ENCODE measurements around the gene MEIS1.

DNA sequence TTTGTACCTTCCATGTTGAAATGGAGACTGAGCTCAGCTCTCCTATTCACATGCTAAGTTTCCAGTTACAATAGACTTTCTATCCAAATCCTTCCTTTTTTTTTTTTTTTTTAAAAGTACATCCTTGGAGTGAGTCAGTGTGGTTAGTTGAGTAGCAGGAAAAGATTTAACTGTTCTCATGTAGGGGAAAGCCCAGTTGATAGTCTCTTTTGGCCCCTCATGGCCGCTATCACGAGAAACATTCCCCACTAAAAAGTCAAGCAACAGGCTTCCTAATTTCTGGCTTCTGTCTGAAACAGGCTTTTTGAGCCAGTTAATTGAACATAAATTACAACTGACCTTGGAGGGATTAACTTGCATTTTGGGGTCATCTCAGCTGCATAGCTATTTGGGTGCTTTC is 161.3 kb downstream of the MEIS1 start:
- TF ChIP-seq POLR2A (IDR thresholded peaks at IDR 0.05; ENCODE audit: low read depth, low read length): no peak
- TF ChIP-seq CTCF (IDR thresholded peaks at IDR 0.05; ENCODE audit: extremely low read depth in 1 of 2, insufficient read depth in 1 of 2, low read depth in 1 of 2, low read length in 2 of 2): no peak
- TF ChIP-seq, protein P1, sequence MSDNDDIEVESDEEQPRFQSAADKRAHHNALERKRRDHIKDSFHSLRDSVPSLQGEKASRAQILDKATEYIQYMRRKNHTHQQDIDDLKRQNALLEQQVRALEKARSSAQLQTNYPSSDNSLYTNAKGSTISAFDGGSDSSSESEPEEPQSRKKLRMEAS (IDR thresholded peaks at IDR 0.05; ENCODE audit: insufficient read depth, insufficient read length): no peak
- TF ChIP-seq EZH2 (IDR thresholded peaks at IDR 0.05; ENCODE audit: borderline replicate concordance, low read depth, low read length, severe bottlenecking): no peak
- TF ChIP-seq MYC (IDR thresholded peaks at IDR 0.05; ENCODE audit: low read depth, low read length): no peak
- TF ChIP-seq POLR2AphosphoS5 (IDR thresholded peaks at IDR 0.05; ENCODE audit: insufficient read depth, low read depth, low read length): no peak
- TF ChIP-seq JUN (IDR thresholded peaks at IDR 0.05; ENCODE audit: borderline replicate concordance, insufficient read depth, insufficient read length, low read depth): no peak

Measured in endothelial cell of umbilical vein (primary cell).